ENCODE results near the gene KANK2. TPM values are rescaled to one million over a fixed set of nuclear protein-coding genes. Genes with fewer than 3 reads are reported as not detected.

Gene KANK2
- polyA plus RNA-seq, 1 donor from 2014 or later = 0.25 TPM

DNA sequence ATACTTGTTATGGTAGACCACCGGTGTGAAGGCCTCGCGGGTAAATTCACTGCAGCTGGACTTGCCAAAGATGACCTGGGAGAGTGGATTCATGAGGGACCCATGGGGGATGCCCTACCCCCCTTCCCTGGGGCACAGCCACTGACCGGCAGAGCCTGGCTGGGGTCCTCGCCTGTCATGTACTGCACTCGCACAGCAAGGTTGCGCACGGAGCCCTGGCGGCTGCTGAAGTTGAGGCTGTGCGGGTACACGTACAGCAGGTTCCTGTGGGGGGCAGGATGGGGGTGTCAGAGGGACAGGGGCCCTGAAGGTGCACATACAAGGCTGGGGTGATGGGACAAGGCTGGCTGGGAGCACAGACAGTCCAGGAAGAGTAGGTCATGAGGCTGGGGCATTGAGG, 40.7 kb upstream of the KANK2 start:
- no peaks in the 10 kb centered on the region for H4K20me1 ChIP-seq (ENCODE audit: insufficient read depth)
- no peaks in the 10 kb centered on the region for H3K9me2 ChIP-seq (ENCODE audit: insufficient read depth, low read length)
- no peak overlapping the region for H3K9ac ChIP-seq (ENCODE audit: low read length)
- H3K4me2 ChIP-seq (ENCODE audit: low read length) = no peak overlapping the region
- H2AFZ ChIP-seq (ENCODE audit: low read depth, low read length) = no peak overlapping the region
- H3K79me2 ChIP-seq (replicated peaks; ENCODE audit: insufficient read depth, low read length) = no peaks in the 10 kb centered on the region
- TF ChIP-seq TAF1 (IDR thresholded peaks at IDR 0.05; ENCODE audit: low read depth) = no peak
- no peak for TF ChIP-seq RAD21 (conservative IDR thresholded peaks at IDR 0.05)
- TF ChIP-seq MXI1 (conservative IDR thresholded peaks at IDR 0.05; ENCODE audit: poor library complexity, severe bottlenecking) = no peak
- TF ChIP-seq, protein P1, sequence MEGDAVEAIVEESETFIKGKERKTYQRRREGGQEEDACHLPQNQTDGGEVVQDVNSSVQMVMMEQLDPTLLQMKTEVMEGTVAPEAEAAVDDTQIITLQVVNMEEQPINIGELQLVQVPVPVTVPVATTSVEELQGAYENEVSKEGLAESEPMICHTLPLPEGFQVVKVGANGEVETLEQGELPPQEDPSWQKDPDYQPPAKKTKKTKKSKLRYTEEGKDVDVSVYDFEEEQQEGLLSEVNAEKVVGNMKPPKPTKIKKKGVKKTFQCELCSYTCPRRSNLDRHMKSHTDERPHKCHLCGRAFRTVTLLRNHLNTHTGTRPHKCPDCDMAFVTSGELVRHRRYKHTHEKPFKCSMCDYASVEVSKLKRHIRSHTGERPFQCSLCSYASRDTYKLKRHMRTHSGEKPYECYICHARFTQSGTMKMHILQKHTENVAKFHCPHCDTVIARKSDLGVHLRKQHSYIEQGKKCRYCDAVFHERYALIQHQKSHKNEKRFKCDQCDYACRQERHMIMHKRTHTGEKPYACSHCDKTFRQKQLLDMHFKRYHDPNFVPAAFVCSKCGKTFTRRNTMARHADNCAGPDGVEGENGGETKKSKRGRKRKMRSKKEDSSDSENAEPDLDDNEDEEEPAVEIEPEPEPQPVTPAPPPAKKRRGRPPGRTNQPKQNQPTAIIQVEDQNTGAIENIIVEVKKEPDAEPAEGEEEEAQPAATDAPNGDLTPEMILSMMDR (IDR thresholded peaks at IDR 0.05; ENCODE audit: poor library complexity, severe bottlenecking) = no peak
- no peak for TF ChIP-seq POLR2AphosphoS5 (IDR thresholded peaks at IDR 0.05)
- TF ChIP-seq EZH2 (IDR thresholded peaks at IDR 0.05; ENCODE audit: borderline replicate concordance, insufficient read depth, low read length, poor library complexity, severe bottlenecking) = no peak
- TF ChIP-seq, protein P2, sequence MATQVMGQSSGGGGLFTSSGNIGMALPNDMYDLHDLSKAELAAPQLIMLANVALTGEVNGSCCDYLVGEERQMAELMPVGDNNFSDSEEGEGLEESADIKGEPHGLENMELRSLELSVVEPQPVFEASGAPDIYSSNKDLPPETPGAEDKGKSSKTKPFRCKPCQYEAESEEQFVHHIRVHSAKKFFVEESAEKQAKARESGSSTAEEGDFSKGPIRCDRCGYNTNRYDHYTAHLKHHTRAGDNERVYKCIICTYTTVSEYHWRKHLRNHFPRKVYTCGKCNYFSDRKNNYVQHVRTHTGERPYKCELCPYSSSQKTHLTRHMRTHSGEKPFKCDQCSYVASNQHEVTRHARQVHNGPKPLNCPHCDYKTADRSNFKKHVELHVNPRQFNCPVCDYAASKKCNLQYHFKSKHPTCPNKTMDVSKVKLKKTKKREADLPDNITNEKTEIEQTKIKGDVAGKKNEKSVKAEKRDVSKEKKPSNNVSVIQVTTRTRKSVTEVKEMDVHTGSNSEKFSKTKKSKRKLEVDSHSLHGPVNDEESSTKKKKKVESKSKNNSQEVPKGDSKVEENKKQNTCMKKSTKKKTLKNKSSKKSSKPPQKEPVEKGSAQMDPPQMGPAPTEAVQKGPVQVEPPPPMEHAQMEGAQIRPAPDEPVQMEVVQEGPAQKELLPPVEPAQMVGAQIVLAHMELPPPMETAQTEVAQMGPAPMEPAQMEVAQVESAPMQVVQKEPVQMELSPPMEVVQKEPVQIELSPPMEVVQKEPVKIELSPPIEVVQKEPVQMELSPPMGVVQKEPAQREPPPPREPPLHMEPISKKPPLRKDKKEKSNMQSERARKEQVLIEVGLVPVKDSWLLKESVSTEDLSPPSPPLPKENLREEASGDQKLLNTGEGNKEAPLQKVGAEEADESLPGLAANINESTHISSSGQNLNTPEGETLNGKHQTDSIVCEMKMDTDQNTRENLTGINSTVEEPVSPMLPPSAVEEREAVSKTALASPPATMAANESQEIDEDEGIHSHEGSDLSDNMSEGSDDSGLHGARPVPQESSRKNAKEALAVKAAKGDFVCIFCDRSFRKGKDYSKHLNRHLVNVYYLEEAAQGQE (IDR thresholded peaks at IDR 0.05; ENCODE audit: borderline replicate concordance) = no peak
- TF ChIP-seq SMC3 (conservative IDR thresholded peaks at IDR 0.05; ENCODE audit: poor library complexity) = no peak
- no peak for TF ChIP-seq EP300 (conservative IDR thresholded peaks at IDR 0.05; ENCODE audit: poor library complexity, severe bottlenecking)
- H3K27ac ChIP-seq (ENCODE audit: low read length) = no peak overlapping the region
- H3K9me3 ChIP-seq (ENCODE audit: low read length) = no peaks in the 10 kb centered on the region
- H3K27me3 ChIP-seq (ENCODE audit: insufficient read depth, low read depth, low read length) = no peaks in the 10 kb centered on the region
- no peaks in the 10 kb centered on the region for H3F3A ChIP-seq (ENCODE audit: insufficient read depth, low read length, poor library complexity, severe bottlenecking)
- H3K4me3 ChIP-seq (ENCODE audit: low read length) = no peak overlapping the region
- H3K36me3 ChIP-seq (ENCODE audit: insufficient read depth, low read length) = no peaks in the 10 kb centered on the region

DNA sequence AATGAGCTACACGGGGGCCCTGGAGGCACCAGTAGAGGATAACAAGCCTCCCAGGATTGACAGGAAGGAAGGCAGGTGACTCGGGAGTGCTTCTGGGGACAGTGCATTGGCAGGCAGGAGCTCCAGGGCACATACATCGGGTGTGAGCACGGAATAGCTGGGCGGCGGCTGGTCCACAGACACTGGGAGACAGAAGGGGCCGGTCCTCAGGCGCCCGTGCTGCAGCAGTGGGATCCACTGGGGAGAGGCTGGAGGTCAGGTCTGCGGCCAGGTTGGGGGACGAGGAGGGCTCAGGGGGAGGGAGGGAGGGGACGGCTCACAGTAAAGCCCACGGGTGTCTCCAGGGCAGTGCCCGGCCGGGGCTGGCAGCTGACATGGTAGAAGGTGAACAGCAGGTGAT, 40.0 kb upstream of the KANK2 start:
- no peak overlapping the region for H3K9ac ChIP-seq (ENCODE audit: low read length)
- H3K27ac ChIP-seq (ENCODE audit: low read length) = no peak overlapping the region
- H3F3A ChIP-seq (ENCODE audit: insufficient read depth, low read length, poor library complexity, severe bottlenecking) = no peaks in the 10 kb centered on the region
- H3K79me2 ChIP-seq (replicated peaks; ENCODE audit: insufficient read depth, low read length) = no peaks in the 10 kb centered on the region
- no peaks in the 10 kb centered on the region for H3K9me2 ChIP-seq (ENCODE audit: insufficient read depth, low read length)
- no peaks in the 10 kb centered on the region for H3K36me3 ChIP-seq (ENCODE audit: insufficient read depth, low read length)
- no peak overlapping the region for H3K4me2 ChIP-seq (ENCODE audit: low read length)
- H4K20me1 ChIP-seq (ENCODE audit: insufficient read depth) = no peaks in the 10 kb centered on the region
- no peak overlapping the region for H3K4me3 ChIP-seq (ENCODE audit: low read length)
- no peaks in the 10 kb centered on the region for H3K27me3 ChIP-seq (ENCODE audit: insufficient read depth, low read depth, low read length)
- no peak overlapping the region for H2AFZ ChIP-seq (ENCODE audit: low read depth, low read length)
- no peaks in the 10 kb centered on the region for H3K9me3 ChIP-seq (ENCODE audit: low read length)
- TF ChIP-seq, protein P1 (IDR thresholded peaks at IDR 0.05; ENCODE audit: poor library complexity, severe bottlenecking) = no peak
- TF ChIP-seq EZH2 (IDR thresholded peaks at IDR 0.05; ENCODE audit: borderline replicate concordance, insufficient read depth, low read length, poor library complexity, severe bottlenecking) = no peak
- TF ChIP-seq POLR2AphosphoS5 (IDR thresholded peaks at IDR 0.05) = no peak
- TF ChIP-seq, protein P2 (IDR thresholded peaks at IDR 0.05; ENCODE audit: borderline replicate concordance) = no peak
- no peak for TF ChIP-seq TAF1 (IDR thresholded peaks at IDR 0.05; ENCODE audit: low read depth)
- TF ChIP-seq EP300 (conservative IDR thresholded peaks at IDR 0.05; ENCODE audit: poor library complexity, severe bottlenecking) = no peak
- no peak for TF ChIP-seq MXI1 (conservative IDR thresholded peaks at IDR 0.05; ENCODE audit: poor library complexity, severe bottlenecking)
- no peak for TF ChIP-seq SMC3 (conservative IDR thresholded peaks at IDR 0.05; ENCODE audit: poor library complexity)
- no peak for TF ChIP-seq RAD21 (conservative IDR thresholded peaks at IDR 0.05)
